IPS-NIHi7 (cell line): ENCODE data around the gene TBATA.

Experiments used
- DNase-seq: peaks from one replicate; pipeline ENCODE4 v3.0.0; 2012; ENCODE audit warnings: mixed read lengths; ENCODE audit errors: extremely low spot score

TBATA gene

DNA sequence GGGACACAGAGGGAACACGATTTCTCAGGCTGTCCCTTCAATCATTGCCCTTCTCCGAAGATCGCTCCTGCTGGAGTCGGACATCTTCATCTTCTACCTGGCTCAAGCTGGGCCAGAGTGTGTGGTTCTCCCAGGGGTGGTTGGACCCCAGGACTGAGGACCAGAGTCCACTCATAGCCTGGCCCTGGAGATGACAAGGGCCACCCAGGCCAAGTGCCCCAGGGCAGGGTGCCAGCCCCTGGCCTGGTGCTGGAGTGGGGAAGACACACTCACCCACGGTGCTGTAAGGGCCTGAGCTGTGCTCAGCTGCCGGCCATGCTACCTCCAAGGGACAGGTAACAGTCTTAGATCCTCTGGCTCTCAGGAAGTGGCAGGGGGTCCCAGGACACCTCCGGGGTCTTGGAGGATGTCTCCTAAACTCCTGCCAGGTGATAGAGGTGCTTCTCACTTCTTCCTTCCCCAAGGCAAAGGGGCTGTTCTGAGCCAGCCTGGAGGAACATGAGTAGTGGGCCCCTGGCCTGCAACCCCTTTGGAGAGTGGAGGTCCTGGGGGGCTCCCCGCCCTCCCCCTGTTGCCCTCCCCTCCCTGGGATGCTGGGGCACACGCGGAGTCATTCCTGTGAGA is 23.3 kb downstream of the TBATA start:
- no peak for DNase-seq

DNA sequence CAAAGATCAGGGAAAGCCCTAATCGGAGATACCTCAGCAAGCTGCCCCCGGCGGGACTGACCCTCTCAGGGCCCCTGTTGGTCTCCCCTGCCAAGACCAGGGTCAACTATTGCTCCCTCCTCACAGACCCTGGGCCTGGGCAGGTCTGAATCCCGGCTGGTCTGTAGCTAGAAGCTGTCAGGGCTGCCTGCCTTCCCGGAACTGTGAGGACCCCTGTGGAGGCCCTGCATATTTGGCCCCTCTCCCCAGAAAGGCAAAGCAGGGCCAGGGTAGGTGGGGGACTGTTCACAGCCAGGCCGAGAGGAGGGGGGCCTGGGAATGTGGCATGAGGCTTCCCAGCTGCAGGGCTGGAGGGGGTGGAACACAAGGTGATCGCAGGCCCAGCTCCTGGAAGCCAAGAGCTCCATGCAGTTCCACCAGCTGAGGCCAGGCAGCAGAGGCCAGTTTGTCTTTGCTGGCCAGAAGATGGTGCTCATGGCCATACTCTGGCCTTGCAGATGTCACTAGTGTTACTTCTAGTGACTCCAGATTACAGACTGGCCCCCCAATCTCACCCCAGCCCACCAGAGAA is 24.1 kb downstream of the TBATA start:
- DNase-seq, result peak; percentile 69

DNA sequence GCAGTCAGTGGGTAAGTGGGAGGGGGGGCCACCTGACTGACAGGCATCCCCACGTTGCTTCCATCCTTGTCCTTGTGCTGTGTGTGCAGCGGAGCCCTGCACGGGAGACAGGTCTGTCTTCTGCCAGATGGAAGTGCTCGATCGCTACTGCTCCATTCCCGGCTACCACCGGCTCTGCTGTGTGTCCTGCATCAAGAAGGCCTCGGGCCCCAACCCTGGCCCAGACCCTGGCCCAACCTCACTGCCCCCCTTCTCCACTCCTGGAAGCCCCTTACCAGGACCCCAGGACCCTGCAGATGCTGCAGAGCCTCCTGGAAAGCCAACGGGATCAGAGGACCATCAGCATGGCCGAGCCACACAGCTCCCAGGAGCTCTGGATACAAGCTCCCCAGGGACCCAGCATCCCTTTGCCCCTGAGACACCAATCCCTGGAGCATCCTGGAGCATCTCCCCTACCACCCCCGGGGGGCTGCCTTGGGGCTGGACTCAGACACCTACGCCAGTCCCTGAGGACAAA is 24.8 kb downstream of the TBATA start:
- no peak for DNase-seq

- DNase-seq, result no peak
Measured at GRCh38 chr10:70759781-70760180, 25.4 kb downstream of the TBATA start.

DNA sequence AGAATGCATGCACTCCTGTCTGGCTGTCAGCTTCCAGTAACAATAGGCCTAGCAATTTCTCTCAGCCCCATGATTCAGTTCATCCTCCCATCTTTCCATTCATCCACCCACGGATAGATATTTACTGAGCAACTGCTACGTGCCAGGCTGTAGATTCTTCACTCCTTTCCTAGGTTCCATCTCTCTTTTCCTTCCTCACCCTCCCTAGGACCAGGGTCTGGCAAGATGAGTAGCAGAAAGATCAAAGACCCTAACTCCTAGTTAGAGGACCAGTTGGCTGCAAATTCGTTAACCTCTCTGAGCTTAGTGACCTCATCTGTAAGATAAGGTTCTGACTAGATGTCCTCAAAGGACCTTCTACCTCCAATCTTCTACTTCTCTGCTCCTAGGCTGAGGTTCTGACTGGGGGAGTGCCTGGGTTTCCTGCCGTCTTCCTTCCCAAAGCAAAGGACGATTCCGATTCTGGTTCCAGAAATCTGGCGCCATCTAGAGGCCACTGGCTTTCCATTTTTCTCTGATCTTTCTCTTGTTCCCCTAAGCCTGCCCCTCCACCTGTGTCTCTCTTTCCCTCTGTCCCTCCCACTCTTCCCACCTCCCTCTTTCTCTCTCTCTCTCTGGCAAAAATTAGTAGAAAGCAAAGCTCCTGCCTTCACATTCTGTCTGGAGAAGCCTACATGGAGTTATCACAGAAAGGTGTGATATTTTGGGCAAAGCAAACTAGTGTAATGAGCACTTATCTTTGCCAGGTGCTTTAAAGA is 26.2 kb downstream of the TBATA start:
- peak; percentile 80 for DNase-seq

DNA sequence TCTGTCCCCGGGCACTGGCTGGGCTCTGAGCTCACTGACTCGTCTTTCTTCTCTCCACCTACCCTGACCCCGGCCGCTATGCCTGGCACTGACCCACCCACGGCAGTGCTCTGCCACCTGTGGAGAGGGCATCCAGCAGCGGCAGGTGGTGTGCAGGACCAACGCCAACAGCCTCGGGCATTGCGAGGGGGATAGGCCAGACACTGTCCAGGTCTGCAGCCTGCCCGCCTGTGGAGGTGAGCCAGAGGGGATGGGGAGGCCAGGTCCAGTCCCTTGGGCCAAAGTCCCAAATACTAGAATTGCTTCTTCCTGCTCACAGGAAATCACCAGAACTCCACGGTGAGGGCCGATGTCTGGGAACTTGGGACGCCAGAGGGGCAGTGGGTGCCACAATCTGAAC is 27.3 kb downstream of the TBATA start:
- DNase-seq, result no peak

- DNase-seq, result no peak
Measured at GRCh38 chr10:70756700-70757360, 28.3 kb downstream of the TBATA start.

DNA sequence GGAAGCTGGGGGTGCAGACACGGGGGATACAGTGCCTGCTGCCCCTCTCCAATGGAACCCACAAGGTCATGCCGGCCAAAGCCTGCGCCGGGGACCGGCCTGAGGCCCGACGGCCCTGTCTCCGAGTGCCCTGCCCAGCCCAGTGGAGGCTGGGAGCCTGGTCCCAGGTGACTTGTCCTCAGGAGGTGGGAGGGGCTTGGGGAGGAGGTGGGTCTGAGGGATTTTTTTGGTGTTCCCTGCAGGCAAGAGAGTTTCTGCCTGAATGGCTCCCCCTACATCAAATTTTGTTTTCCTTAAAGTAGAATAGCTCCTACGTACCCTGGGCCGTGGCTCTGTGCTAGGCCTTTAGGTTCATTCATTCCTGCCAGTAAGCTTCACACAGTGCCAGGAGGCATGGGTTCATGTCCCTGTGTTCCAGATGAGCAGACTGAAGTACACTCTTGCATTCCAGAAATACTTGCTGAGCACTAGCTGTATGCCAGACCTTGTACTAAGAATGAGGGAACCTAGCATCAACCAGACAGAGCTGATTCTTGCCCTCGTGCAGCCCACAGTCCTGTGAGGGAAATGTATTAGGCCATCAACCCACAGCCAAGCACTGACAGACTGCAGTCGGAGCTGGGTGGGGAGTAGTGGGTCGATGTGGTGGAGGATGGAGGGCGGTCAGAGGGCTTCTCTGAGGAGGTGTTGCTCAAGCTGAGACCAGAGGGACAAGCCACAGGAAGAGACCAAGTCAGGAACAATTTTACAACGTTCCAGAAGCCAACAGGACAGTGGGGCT is 31.1 kb downstream of the TBATA start:
- peak; percentile 78 for DNase-seq

- DNase-seq, result no peak
Measured at GRCh38 chr10:70753026-70753663, 32.0 kb downstream of the TBATA start.

DNA sequence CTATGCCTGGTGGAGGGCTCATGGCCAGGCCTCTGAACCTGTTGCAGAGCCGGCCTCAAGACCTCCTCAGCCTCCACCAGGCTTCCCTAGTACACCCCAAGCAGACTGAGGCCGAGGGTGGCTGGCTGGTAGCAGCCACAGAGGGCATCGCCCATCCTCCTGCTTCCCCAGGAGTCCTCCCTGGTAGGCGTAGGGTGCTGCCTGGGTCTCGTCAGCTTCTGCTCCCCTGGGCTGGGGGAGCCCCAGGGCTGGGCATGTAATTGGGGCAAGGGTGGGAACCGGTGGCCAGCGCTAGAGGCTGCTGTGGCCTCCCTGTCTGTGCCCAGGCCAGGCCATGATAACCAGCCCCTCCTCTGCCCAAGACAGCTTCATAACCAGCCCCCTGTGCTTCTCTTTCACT is 32.6 kb downstream of the TBATA start:
- DNase-seq, result no peak

- no peak for DNase-seq
Measured at GRCh38 chr10:70751991-70752390, 33.2 kb downstream of the TBATA start.

DNA sequence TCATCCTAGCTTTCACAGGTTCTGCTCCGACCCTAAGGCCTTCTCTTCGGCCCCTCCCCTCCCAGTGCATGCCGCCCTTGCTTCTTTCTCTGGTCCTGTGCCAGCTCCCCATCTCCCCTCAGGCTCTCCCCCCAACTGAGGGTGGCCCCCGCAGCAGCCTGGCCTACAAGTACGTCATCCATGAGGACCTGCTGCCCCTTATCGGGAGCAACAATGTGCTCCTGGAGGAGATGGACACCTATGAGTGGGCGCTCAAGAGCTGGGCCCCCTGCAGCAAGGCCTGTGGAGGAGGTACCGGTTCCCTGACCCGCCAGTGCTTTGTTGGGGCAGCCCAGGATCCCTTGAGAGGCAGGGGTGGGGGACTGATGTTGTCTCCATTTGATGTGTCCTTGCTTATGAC is 33.8 kb downstream of the TBATA start:
- DNase-seq, result no peak

DNA sequence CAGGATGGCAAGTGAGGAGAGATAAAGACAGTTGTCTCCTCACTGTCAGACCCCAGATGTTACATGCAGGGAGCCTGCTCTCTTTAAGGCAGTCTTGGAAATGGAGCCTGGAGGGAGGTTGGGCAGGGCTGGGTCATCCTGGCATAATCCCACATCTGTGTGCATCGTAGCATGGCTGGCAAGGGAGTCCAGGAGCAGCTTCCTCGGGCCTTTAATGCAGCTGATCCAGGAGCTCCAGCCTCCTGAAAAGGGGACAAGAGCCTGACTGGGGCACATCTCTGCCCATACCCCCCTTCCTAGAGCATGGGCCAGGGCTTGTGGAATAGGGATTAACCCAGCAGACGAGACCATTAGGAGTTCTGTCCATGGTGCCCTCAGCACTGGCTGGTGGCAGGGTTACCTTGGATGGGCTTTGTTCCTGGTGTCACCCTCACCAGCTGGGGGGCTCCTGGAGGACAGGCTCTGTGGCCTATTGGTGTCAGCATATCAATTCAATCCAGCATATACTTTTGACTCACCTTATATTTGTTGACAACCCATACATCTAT is 34.9 kb downstream of the TBATA start:
- DNase-seq, result no peak

GRCh38 chr10:70749756-70750155 is 35.4 kb downstream of the TBATA start:
- no peak for DNase-seq

DNA sequence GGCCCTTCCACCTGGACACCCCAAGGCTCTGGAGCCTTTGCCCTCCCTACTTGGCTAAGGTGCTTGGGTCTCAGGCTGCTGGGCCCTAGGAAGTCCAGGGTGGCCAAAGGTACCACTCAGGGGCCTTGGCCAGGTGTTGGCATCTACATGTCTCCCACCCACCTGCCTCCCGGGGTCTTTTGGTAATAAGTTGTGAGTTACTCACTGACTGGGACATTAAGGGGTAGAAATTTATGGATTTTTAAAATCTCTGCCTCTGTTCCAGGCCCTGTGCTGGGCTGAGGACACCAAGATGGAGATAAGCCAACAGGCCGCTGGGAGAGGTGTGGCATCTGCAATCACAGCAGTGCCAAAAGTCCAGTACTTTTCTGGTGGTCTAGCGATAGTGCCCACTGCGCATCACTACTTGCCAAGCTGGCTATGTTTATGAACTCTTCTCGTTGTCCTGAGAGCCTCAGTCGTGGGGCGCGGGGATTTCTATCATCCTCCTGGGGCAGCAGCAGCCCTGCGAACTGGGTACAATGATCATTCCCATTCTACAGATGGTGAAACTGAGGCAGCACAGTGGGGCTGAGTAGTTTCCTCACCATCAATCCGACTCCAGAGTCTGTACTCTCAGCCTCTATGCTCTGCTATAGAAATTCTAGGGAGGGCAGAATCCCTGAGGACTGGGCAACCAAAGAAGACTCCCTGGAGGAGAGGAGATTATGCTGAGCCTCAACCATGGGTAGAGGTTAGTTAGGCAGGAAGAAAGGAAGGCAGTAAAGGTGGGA is 36.2 kb downstream of the TBATA start:
- no peak for DNase-seq

- DNase-seq, result no peak
Measured at GRCh38 chr10:70748305-70748704, 36.9 kb downstream of the TBATA start.

DNA sequence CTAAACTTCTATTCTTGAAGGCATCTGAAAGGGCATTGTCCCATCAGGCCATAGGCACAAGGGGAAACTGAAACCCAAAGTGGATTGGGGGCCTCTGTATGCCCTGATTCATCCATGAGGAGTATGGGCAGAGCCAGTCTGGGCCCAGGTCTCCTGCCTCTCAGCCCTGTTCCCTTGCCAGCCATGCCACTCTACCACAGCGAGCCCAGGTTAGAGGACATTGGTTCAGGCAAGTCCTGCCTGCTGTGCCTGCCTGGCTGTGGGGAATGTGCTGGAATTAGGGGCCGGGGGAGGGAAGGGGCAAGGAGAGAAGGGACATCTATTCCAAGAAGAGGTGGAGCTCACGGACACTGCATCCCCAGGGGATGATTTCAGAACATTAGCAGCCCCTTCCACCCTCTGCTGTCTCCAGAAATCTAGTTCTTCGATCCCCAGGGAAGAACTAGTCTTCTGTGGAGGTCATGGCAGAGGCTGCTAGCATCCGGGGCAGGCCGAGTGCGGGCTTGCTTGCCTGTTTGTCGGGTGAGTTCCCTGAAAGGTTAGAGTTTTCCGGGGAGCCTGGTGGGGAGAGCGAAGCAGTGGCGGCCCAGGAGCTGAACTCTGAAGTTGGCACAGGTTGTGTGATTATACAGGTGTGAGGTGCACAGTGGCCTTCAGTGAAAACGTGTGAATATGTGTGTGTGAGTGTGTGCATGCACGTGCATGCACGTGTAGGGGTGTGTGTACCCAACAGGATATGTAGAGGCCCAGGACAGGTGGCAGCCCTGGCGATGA is 37.8 kb downstream of the TBATA start:
- DNase-seq, result no peak

- no peak for DNase-seq
Measured at GRCh38 chr10:70745555-70745954, 39.6 kb downstream of the TBATA start.

- DNase-seq, result no peak
Measured at GRCh38 chr10:70744617-70745143, 40.5 kb downstream of the TBATA start.
